Fibroblast of lung (primary cell): ENCODE data around the gene STXBP6. TPM values are rescaled to one million over a fixed set of nuclear protein-coding genes. Genes with fewer than 3 reads are reported as not detected.

Experiments used
- DNase-seq, 2 donors: peaks; one replicate each; pipeline versions ENCODE4 v3.0.0 to v3.0.0-alpha.2; 2010; ENCODE audit warnings: low read depth in 2 of 2
- H2AFZ ChIP-seq: 2 replicates; pipeline ENCODE4 v1.5.1; 2012; ENCODE audit warnings: low read length, control low read depth, inconsistent platforms
- H3K27ac ChIP-seq: 2 replicates; pipeline ENCODE4 v1.5.1; 2011; ENCODE audit warnings: low read length, control low read depth; ENCODE audit not compliant: insufficient read depth
- H3K27me3 ChIP-seq: 2 replicates; pipeline ENCODE4 v1.5.1; 2011; ENCODE audit warnings: mild to moderate bottlenecking, low read length; ENCODE audit not compliant: control insufficient read depth, insufficient read depth
- H3K36me3 ChIP-seq: 2 replicates; pipeline ENCODE4 v1.5.1; 2011; ENCODE audit warnings: low read length; ENCODE audit not compliant: control insufficient read depth, insufficient read depth
- H3K4me1 ChIP-seq: 2 replicates; pipeline ENCODE4 v1.5.1; 2011; ENCODE audit warnings: low read length; ENCODE audit not compliant: control insufficient read depth, insufficient read depth; ENCODE audit errors: extremely low read depth
- H3K4me2 ChIP-seq: 2 replicates; pipeline ENCODE4 v1.5.1; 2011; ENCODE audit warnings: low read length, control low read depth; ENCODE audit not compliant: insufficient read depth; ENCODE audit errors: extremely low read depth
- H3K4me3 ChIP-seq, 4 experiments: fragments of 200-600 bp in 1 of 4; sonication (generic) in 1 of 4; replicated peaks in 1 of 4; 2 replicates each; pipeline ENCODE4 v1.5.1; 2011 to 2016; ENCODE audit warnings: low read length in 4 of 4, low read depth in 3 of 4, mild to moderate bottlenecking in 3 of 4, control low read depth in 2 of 4, inconsistent platforms in 1 of 4, mixed read lengths in 1 of 4; ENCODE audit not compliant: insufficient read depth in 1 of 4; ENCODE audit errors: control extremely low read depth in 1 of 4
- H3K79me2 ChIP-seq: 2 replicates; pipeline ENCODE4 v1.5.1; 2012; ENCODE audit warnings: mild to moderate bottlenecking, low read length, inconsistent platforms; ENCODE audit not compliant: control insufficient read depth, insufficient read depth
- H3K9ac ChIP-seq: 2 replicates; pipeline ENCODE4 v1.5.1; 2011; ENCODE audit warnings: mild to moderate bottlenecking, low read length, control low read depth; ENCODE audit not compliant: insufficient read depth
- H3K9me3 ChIP-seq: 2 replicates; pipeline ENCODE4 v1.5.1; 2012; ENCODE audit warnings: low read depth, low read length; ENCODE audit not compliant: control insufficient read depth, insufficient read depth
- H4K20me1 ChIP-seq: 2 replicates; pipeline ENCODE4 v1.5.1; 2011; ENCODE audit warnings: low read length; ENCODE audit not compliant: control insufficient read depth, insufficient read depth; ENCODE audit errors: extremely low read depth
- EZH2 ChIP-seq: IDR thresholded peaks from 2 replicates; pipeline ENCODE4 v1.5.1; 2012; ENCODE audit warnings: low read length, control low read depth, mild to moderate bottlenecking; ENCODE audit errors: missing control alignments
- polyA plus RNA-seq, 2 donors: library from polyadenylated mRNA; depleted of rRNA in 1 of 2; stranded (reverse) in 1 of 2; unstranded in 1 of 2; fragments of >200 nt; gene quantifications; 2 replicates each; pipeline ENCODE4 v1.2.1, GENCODE V29; 2011 to 2012; ENCODE audit warnings: missing spikeins in 1 of 2
- total RNA-seq: library from RNA; depleted of rRNA; stranded (reverse); fragments of >200 nt; gene quantifications from 2 replicates; pipeline ENCODE4 v1.2.1, GENCODE V29; 2014
- TF ChIP-seq, protein P1 (sequence below), 2 donors: IDR thresholded peaks in 1 of 2; conservative IDR thresholded peaks in 1 of 2; 1 replicate in 1 of 2; 2 replicates in 1 of 2; pipeline ENCODE4 v1.5.1; 2011 to 2012; ENCODE audit warnings: low read length in 2 of 2, control low read depth in 1 of 2, inconsistent platforms in 1 of 2, low read depth in 1 of 2, mild to moderate bottlenecking in 1 of 2

STXBP6 gene
- total and polyA plus RNA-seq, 2 donors (not counting 1 experiment from before 2014, with no cell fraction given) = 4.5 to 17.8 TPM

DNA sequence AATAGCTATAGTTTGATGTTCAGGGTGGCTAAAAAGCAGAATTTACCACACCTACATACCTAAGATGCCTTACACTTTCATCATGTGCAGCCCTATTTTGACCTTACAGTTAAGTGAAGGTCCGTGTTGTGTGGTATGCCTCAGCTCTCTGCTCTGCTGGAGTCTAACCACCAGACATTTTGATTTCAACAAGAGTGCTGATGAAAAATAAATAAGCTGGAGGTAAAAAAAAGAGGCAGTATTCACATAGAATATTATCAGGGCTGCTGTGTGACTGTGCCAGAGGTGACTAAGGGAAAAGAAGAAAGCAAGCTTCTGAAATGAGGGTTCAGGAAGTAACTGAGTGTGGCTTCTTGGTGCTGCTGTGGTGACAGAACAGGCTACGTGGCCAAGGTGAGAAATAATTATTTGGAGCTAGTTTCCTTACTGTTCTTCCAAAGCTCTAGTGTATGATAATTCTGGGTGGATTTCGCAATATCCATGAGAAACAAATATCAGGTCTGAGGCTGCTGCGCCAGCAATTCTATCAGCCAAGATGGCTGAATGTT lies 188.8 kb downstream of the STXBP6 start:
- Histone ChIP-seq H3K4me3 (no peak overlapping the region), H3K27ac (no peak overlapping the region), H3K36me3 (no peaks in the 10 kb centered on the region), H2AFZ (no peak overlapping the region), H3K4me2 (no peak overlapping the region), H3K27me3 (no peaks in the 10 kb centered on the region), H3K79me2 (no peaks in the 10 kb centered on the region), H4K20me1 (no peaks in the 10 kb centered on the region), H3K4me1 (no peaks in the 10 kb centered on the region), H3K9ac (no peak overlapping the region), H3K9me3 (no peaks in the 10 kb centered on the region)
- TF ChIP-seq, protein P1, sequence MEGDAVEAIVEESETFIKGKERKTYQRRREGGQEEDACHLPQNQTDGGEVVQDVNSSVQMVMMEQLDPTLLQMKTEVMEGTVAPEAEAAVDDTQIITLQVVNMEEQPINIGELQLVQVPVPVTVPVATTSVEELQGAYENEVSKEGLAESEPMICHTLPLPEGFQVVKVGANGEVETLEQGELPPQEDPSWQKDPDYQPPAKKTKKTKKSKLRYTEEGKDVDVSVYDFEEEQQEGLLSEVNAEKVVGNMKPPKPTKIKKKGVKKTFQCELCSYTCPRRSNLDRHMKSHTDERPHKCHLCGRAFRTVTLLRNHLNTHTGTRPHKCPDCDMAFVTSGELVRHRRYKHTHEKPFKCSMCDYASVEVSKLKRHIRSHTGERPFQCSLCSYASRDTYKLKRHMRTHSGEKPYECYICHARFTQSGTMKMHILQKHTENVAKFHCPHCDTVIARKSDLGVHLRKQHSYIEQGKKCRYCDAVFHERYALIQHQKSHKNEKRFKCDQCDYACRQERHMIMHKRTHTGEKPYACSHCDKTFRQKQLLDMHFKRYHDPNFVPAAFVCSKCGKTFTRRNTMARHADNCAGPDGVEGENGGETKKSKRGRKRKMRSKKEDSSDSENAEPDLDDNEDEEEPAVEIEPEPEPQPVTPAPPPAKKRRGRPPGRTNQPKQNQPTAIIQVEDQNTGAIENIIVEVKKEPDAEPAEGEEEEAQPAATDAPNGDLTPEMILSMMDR (conservative IDR thresholded peaks at IDR 0.05 in 1 of 2, IDR thresholded peaks at IDR 0.05 in 1 of 2; ENCODE audit: low read depth in 1 of 2, low read length in 2 of 2) = no peak
- no peak for TF ChIP-seq EZH2
- DNase-seq = peak in 1 of 2 donors; percentile 93

GRCh38 chr14:24859559-24859958 lies 190.4 kb downstream of the STXBP6 start:
- Histone ChIP-seq H4K20me1 (no peaks in the 10 kb centered on the region), H3K27me3 (no peaks in the 10 kb centered on the region), H3K36me3 (no peaks in the 10 kb centered on the region), H3K9ac (no peak overlapping the region), H3K4me3 (no peak overlapping the region), H3K9me3 (no peaks in the 10 kb centered on the region), H2AFZ (no peak overlapping the region), H3K79me2 (no peaks in the 10 kb centered on the region), H3K4me2 (no peak overlapping the region), H3K4me1 (no peaks in the 10 kb centered on the region), H3K27ac (no peak overlapping the region)
- TF ChIP-seq, protein P1 (conservative IDR thresholded peaks at IDR 0.05 in 1 of 2, IDR thresholded peaks at IDR 0.05 in 1 of 2; ENCODE audit: low read depth in 1 of 2, low read length in 2 of 2) = no peak
- TF ChIP-seq EZH2 = no peak
- peak in 1 of 2 donors; percentile 29 for DNase-seq

DNA sequence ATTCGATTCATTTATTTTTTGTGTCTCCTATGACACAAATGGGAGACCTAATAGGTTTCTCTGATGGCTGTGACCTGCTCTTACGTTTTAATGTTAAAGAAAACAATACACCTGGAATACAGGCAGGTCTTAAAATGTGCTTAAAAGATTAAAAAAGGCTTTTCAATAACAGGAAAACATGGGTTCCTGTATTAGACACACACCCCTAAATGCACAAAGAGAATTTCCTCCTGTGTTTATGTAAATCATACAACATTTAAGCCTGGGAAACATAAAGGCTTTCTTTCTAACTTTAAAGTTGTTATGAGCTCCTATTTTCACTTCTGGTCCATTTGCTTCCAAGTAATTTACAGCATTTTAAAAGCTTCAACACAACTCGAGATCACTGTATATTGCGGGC lies 191.3 kb downstream of the STXBP6 start:
- H4K20me1 ChIP-seq = no peaks in the 10 kb centered on the region
- H3K4me2 ChIP-seq = no peak overlapping the region
- no peaks in the 10 kb centered on the region for H3K79me2 ChIP-seq
- H3K9ac ChIP-seq = no peak overlapping the region
- H2AFZ ChIP-seq = no peak overlapping the region
- no peak for DNase-seq
- H3K36me3 ChIP-seq = no peaks in the 10 kb centered on the region
- H3K9me3 ChIP-seq = no peaks in the 10 kb centered on the region
- no peaks in the 10 kb centered on the region for H3K27me3 ChIP-seq
- H3K4me3 ChIP-seq = no peak overlapping the region
- no peaks in the 10 kb centered on the region for H3K4me1 ChIP-seq
- TF ChIP-seq, protein P1 (conservative IDR thresholded peaks at IDR 0.05 in 1 of 2, IDR thresholded peaks at IDR 0.05 in 1 of 2; ENCODE audit: low read depth in 1 of 2, low read length in 2 of 2) = no peak
- TF ChIP-seq EZH2 = no peak
- no peak overlapping the region for H3K27ac ChIP-seq
